Adrenal gland (tissue), 5 donors: ENCODE results near the gene IQCN.

Source experiments
- CTCF ChIP-seq, 6 experiments: fragments of 450-650 bp in 4 of 6; fragments of 200-600 bp in 2 of 6; sonication (generic) in 1 of 6; IDR thresholded peaks; 1 replicate in 5 of 6; 2 replicates in 1 of 6; pipeline versions ENCODE4 v1.5.1 to v1.8.0; 2016 to 2021; ENCODE audit warnings: antibody characterized with exemption in 6 of 6, mild to moderate bottlenecking in 2 of 6, moderate library complexity in 1 of 6
- POLR2A ChIP-seq, 2 donors: fragments of 450-650 bp; IDR thresholded peaks; one replicate each; pipeline ENCODE4 v1.6.1; 2017; ENCODE audit warnings: antibody characterized with exemption in 2 of 2, mild to moderate bottlenecking in 2 of 2, moderate library complexity in 1 of 2
- donor health status: DM: no; HTN: no; CAD: no.

- TF ChIP-seq CTCF (IDR thresholded peaks at IDR 0.05) (no peak), POLR2A (IDR thresholded peaks at IDR 0.05) (no peak)
Measured at GRCh38 chr19:18245297-18245696, 29.0 kb downstream of the IQCN start.
